ENCODE data around the gene ADIPOR2. TPM values are rescaled to one million over a fixed set of nuclear protein-coding genes. Genes with fewer than 3 reads are reported as not detected.
"Not testable (repeated sequence)": the region's sequence is repeated elsewhere in the genome, so short reads cannot be mapped to it uniquely, and the experiment has no call there.

The ADIPOR2 gene
- total RNA-seq, 2 donors from 2014 or later: 37.0 to 43.5 TPM

DNA sequence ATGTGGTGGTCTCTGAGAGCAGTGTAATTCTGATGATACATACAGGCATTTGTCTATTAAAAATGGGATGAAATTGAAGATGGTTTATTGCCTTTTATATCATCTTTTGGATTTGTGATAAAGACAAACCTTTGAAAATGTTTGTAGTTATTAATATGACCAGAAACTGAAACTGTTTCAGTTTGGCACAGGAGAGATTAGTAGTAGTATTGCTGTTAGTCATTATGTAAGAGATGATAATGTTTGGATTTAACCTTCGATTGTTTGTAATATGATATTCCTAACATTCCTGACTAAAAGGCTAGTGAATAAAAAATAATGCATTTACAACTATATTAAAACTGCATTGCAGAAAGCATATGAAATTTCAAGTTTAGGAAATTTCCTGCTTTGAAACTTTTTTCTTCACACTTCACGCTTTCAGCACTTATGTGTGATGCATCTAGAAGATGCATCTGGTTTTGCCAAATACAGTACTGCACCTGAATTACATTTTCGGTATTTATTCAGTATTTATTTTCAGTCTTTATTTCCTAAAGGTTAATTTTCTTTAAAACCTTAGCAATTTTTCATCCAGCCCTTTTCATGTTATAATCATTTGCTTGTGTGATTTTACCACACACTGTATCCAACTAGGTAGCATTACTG is 25.5 kb downstream of the ADIPOR2 start:
- ATAC-seq (replicated peaks in 1 of 2) (no peak), DNase-seq (no peak)
- Mint-ChIP-seq H3K36me3 (ENCODE audit: insufficient read depth in 2 of 2) (peaks cover 12% of the 10 kb centered on the region in 2 donors), H3K9me3 (peaks cover 4 to 7% of the 10 kb centered on the region in 2 donors), H3K4me1 (ENCODE audit: low read depth) (peaks cover 30% of the 10 kb centered on the region), H3K4me3 (peak overlapping the region in 1 of 2 donors; percentile 59), H3K27me3 (ENCODE audit: low read depth) (no peaks in the 10 kb centered on the region), H3K27ac (peak overlapping the region; percentile 38)

- H3K36me3 Mint-ChIP-seq (ENCODE audit: insufficient read depth in 2 of 2): peaks cover 12% of the 10 kb centered on the region in 2 donors
- no peaks in the 10 kb centered on the region for H3K27me3 Mint-ChIP-seq (ENCODE audit: low read depth)
- H3K4me3 Mint-ChIP-seq: no peak overlapping the region
- peaks cover 30% of the 10 kb centered on the region for H3K4me1 Mint-ChIP-seq (ENCODE audit: low read depth)
- peaks cover 4 to 7% of the 10 kb centered on the region in 2 donors for H3K9me3 Mint-ChIP-seq
- DNase-seq (no peak), ATAC-seq (replicated peaks in 1 of 2) (no peak)
- H3K27ac Mint-ChIP-seq: no peak overlapping the region
Observed at GRCh38 chr12:1716911-1717310, 26.0 kb downstream of the ADIPOR2 start.

DNA sequence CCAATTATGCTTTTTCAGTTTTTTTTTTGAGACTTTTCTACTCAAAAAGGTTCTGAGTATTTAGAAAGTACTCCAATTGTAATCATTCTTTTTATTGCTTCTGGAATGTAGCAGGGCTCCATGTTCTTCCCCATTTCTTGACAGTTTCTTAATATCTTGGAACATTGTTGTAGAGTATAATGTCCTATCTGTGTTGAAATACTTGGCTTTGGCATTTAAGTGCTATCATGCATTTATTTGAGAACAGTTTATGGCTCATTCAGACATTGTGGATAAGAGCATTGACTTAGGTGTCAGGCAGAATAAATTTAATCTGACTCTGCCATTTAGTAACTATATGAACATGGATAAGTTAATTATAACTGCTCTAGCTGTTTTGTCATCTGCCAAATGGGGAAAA is 28.3 kb downstream of the ADIPOR2 start:
- Mint-ChIP-seq H3K36me3 (ENCODE audit: insufficient read depth in 2 of 2) (peaks cover 12 to 15% of the 10 kb centered on the region in 2 donors), H3K27me3 (ENCODE audit: low read depth) (no peaks in the 10 kb centered on the region), H3K4me3 (no peak overlapping the region), H3K4me1 (ENCODE audit: low read depth) (peaks cover 26% of the 10 kb centered on the region), H3K9me3 (peaks cover 0 to 3% of the 10 kb centered on the region in 2 donors), H3K27ac (no peak overlapping the region)
- DNase-seq: no peak
- no peak for ATAC-seq (replicated peaks in 1 of 2)

- Mint-ChIP-seq H3K27ac (no peak overlapping the region), H3K4me3 (no peak overlapping the region), H3K27me3 (ENCODE audit: low read depth) (no peaks in the 10 kb centered on the region), H3K4me1 (ENCODE audit: low read depth) (peaks cover 19% of the 10 kb centered on the region), H3K9me3 (no peaks in the 10 kb centered on the region), H3K36me3 (ENCODE audit: insufficient read depth in 2 of 2) (peaks cover 6 to 9% of the 10 kb centered on the region in 2 donors)
- ATAC-seq (replicated peaks in 1 of 2) (no peak), DNase-seq (no peak)
Observed at GRCh38 chr12:1720494-1720893, 29.6 kb downstream of the ADIPOR2 start.

DNA sequence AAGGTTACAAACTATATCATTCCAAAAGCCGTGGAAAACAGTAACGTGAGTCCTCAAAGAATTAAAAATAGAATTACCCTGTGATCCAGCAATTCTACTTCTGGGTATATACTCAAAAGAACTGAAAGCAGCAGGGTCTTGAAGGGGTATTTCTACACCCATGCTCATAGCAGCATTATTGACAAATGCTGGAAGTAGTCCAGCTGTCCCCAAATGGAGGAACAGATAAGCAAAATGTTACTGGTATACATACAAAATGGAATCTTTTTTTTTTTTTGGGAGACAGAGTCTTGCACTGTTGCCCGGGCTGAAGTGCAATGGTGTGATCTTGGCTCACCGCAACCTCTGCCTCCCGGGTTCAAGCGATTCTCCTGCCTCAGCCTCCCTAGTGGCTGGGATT is 32.9 kb downstream of the ADIPOR2 start:
- Mint-ChIP-seq H3K36me3 (ENCODE audit: insufficient read depth in 2 of 2) (peaks cover 3 to 6% of the 10 kb centered on the region in 2 donors), H3K27ac (no peak overlapping the region), H3K4me3 (no peak overlapping the region), H3K4me1 (ENCODE audit: low read depth) (peaks cover 10% of the 10 kb centered on the region), H3K27me3 (ENCODE audit: low read depth) (no peaks in the 10 kb centered on the region), H3K9me3 (no peaks in the 10 kb centered on the region)
- DNase-seq (no peak), ATAC-seq (replicated peaks in 1 of 2) (no peak)

GRCh38 chr12:1724250-1724649 is 33.4 kb downstream of the ADIPOR2 start:
- DNase-seq (no peak), ATAC-seq (replicated peaks in 1 of 2) (no peak)
- Mint-ChIP-seq H3K36me3 (ENCODE audit: insufficient read depth in 2 of 2) (peaks cover 3 to 6% of the 10 kb centered on the region in 2 donors), H3K27me3 (ENCODE audit: low read depth) (no peaks in the 10 kb centered on the region), H3K4me1 (ENCODE audit: low read depth) (peaks cover 10% of the 10 kb centered on the region), H3K9me3 (no peaks in the 10 kb centered on the region), H3K4me3 (no peak overlapping the region), H3K27ac (no peak overlapping the region)

- DNase-seq: no peak
- H3K9me3 Mint-ChIP-seq: no peaks in the 10 kb centered on the region
- ATAC-seq (replicated peaks in 1 of 2): no peak
- H3K27ac Mint-ChIP-seq: no peak overlapping the region
- H3K4me3 Mint-ChIP-seq: no peak overlapping the region
- no peaks in the 10 kb centered on the region for H3K27me3 Mint-ChIP-seq (ENCODE audit: low read depth)
- H3K4me1 Mint-ChIP-seq (ENCODE audit: low read depth): peaks cover 10% of the 10 kb centered on the region
- H3K36me3 Mint-ChIP-seq (ENCODE audit: insufficient read depth in 2 of 2): peaks cover 3 to 6% of the 10 kb centered on the region in 2 donors
Observed at GRCh38 chr12:1726753-1727152, 35.9 kb downstream of the ADIPOR2 start.

DNA sequence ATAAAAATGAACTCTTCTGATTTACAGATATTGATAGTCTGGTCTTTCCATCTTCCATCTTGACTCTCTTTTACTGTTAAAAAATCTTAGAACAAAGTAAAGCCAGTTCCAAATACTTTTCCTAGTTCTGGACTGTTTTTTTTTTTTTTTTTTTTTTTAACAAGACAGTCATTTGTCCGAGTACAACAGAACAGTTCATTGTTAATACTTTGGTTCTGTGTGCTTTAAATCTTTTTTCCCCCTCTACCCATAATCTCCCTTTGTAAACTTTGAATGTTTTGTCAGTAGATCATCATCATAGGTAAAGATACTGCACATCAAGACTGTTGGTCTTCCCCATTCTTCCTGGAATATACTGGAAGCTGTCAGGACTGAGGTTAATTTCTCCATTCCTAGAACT is 38.0 kb downstream of the ADIPOR2 start:
- H3K9me3 Mint-ChIP-seq: no peaks in the 10 kb centered on the region
- ATAC-seq (replicated peaks in 1 of 2) (no peak), DNase-seq (no peak)
- H3K4me1 Mint-ChIP-seq (ENCODE audit: low read depth): peaks cover 21% of the 10 kb centered on the region
- no peak overlapping the region for H3K4me3 Mint-ChIP-seq
- H3K27me3 Mint-ChIP-seq (ENCODE audit: low read depth): no peaks in the 10 kb centered on the region
- H3K27ac Mint-ChIP-seq: no peak overlapping the region
- peaks cover 3 to 5% of the 10 kb centered on the region in 2 donors for H3K36me3 Mint-ChIP-seq (ENCODE audit: insufficient read depth in 2 of 2)

GRCh38 chr12:1731019-1731687 is 40.3 kb downstream of the ADIPOR2 start:
- H3K4me3 Mint-ChIP-seq: no peak overlapping the region
- ATAC-seq (replicated peaks in 1 of 2): no peak
- peaks cover 17% of the 10 kb centered on the region for H3K4me1 Mint-ChIP-seq (ENCODE audit: low read depth)
- H3K27ac Mint-ChIP-seq: no peak overlapping the region
- peaks cover 0 to 3% of the 10 kb centered on the region in 2 donors for H3K36me3 Mint-ChIP-seq (ENCODE audit: insufficient read depth in 2 of 2)
- no peaks in the 10 kb centered on the region for H3K9me3 Mint-ChIP-seq
- no peak for DNase-seq
- H3K27me3 Mint-ChIP-seq (ENCODE audit: low read depth): no peaks in the 10 kb centered on the region

- not testable (repeated sequence) for H3K27ac Mint-ChIP-seq; DNase-seq; H3K9me3 Mint-ChIP-seq; H3K36me3 Mint-ChIP-seq (ENCODE audit: insufficient read depth in 2 of 2); ATAC-seq (replicated peaks in 1 of 2); H3K4me3 Mint-ChIP-seq; H3K27me3 Mint-ChIP-seq (ENCODE audit: low read depth)
- peaks cover 17% of the 10 kb centered on the region for H3K4me1 Mint-ChIP-seq (ENCODE audit: low read depth)
Observed at GRCh38 chr12:1731688-1732078, 40.8 kb downstream of the ADIPOR2 start.

GRCh38 chr12:1732914-1733313 is 42.0 kb downstream of the ADIPOR2 start:
- Mint-ChIP-seq H3K27ac (no peak overlapping the region), H3K4me1 (ENCODE audit: low read depth) (peaks cover 25% of the 10 kb centered on the region), H3K36me3 (ENCODE audit: insufficient read depth in 2 of 2) (peaks cover 0 to 3% of the 10 kb centered on the region in 2 donors), H3K9me3 (no peaks in the 10 kb centered on the region), H3K4me3 (no peak overlapping the region), H3K27me3 (ENCODE audit: low read depth) (no peaks in the 10 kb centered on the region)
- no peak for DNase-seq
- no peak for ATAC-seq (replicated peaks in 1 of 2)

DNA sequence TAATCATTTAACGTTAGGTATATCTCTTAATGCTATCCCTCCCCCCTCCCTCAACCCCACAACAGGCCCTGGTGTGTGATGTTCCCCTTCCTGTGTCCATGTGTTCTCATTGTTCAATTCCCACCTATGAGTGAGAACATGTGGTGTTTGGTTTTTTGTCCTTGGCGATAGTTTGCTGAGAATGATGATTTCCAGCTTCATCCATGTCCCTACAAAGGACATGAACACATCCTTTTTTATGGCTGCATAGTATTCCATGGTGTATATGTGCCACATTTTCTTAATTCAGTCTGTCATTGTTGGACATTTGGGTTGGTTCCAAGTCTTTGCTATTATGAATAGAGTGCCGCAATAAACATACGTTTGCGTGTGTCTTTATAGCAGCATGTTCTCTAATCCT is 42.8 kb downstream of the ADIPOR2 start:
- not testable (repeated sequence) for H3K27ac Mint-ChIP-seq; H3K27me3 Mint-ChIP-seq (ENCODE audit: low read depth); H3K36me3 Mint-ChIP-seq (ENCODE audit: insufficient read depth in 2 of 2); H3K4me3 Mint-ChIP-seq; DNase-seq; ATAC-seq (replicated peaks in 1 of 2); H3K9me3 Mint-ChIP-seq
- peaks cover 29% of the 10 kb centered on the region for H3K4me1 Mint-ChIP-seq (ENCODE audit: low read depth)

GRCh38 chr12:1737652-1738286 is 46.9 kb downstream of the ADIPOR2 start:
- H3K4me1 Mint-ChIP-seq (ENCODE audit: low read depth): peaks cover 29% of the 10 kb centered on the region
- H3K36me3 Mint-ChIP-seq (ENCODE audit: insufficient read depth in 2 of 2): peaks cover 0 to 3% of the 10 kb centered on the region in 2 donors
- H3K9me3 Mint-ChIP-seq: no peaks in the 10 kb centered on the region
- no peaks in the 10 kb centered on the region for H3K27me3 Mint-ChIP-seq (ENCODE audit: low read depth)
- H3K27ac Mint-ChIP-seq: no peak overlapping the region
- ATAC-seq (replicated peaks in 1 of 2) (no peak), DNase-seq (no peak)
- H3K4me3 Mint-ChIP-seq: no peak overlapping the region
